Measurements from ENCODE around the gene NUDT22. TPM values are rescaled to one million over a fixed set of nuclear protein-coding genes. Genes with fewer than 3 reads are reported as not detected.
A peak's percentile ranks its signal among the peaks of the same experiment; 100 is the strongest.

The NUDT22 gene
- polyA plus RNA-seq, 6 donors from 2014 or later: 43.6 to 96.6 (median 62.6) TPM

DNA sequence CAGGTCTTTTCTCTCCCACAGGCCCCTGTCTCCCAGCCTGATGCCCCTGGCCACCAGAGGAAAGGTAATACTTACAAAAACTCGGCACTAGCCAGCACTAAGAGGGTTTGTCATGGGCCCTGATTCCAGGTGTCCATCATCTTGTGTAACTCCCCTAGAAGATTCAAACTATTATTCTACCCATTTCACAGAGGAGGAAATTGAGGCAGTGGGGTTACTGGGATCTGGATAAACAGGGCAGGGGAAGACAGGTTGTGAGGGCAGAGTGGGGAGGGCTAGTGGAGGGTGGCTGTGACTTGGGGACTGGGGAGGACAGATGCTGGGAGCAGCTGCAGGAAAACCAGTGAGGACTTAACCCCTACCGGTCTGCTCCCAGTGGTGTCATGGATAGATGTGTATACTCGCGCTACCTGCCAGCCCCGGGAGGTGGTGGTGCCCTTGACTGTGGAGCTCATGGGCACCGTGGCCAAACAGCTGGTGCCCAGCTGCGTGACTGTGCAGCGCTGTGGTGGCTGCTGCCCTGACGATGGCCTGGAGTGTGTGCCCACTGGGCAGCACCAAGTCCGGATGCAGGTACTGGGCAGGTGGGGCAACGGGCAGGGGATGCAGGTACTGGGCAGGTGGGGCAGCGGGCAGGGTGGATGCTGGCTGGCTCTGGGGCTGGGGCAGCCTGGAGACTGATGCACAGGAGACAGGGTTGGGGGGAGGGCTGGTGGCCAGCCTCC, 9.5 kb downstream of the NUDT22 start:
- ATAC-seq (ENCODE audit: low read depth in 2 of 2) (no peak), DNase-seq (no peak)
- Mint-ChIP-seq H3K9me3 (no peaks in the 10 kb centered on the region), H3K27ac (peak overlapping the region; percentile 86 to 97 (median 94)), H3K4me3 (peak overlapping the region; percentile 88 to 94 (median 90)), H3K4me1 (peaks cover 38 to 70% (median 67%) of the 10 kb centered on the region in 3 donors), H3K36me3 (no peaks in the 10 kb centered on the region), H3K27me3 (no peaks in the 10 kb centered on the region)

DNA sequence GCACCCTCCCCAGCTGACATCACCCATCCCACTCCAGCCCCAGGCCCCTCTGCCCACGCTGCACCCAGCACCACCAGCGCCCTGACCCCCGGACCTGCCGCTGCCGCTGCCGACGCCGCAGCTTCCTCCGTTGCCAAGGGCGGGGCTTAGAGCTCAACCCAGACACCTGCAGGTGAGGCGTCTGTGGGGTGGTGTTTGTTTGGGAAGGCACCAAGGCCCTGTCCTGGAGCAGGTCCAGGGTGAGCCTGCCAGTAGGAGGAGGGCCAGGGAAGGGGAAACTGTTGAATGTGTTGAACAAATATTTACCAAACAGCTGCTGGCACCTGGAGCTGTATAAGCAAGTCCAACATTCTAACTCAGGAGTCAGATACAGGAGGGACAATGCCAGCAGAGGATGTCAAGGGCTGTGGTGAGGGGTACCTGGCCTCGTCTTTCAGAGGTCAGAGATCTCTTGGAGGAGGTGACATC, 11.4 kb downstream of the NUDT22 start:
- peaks cover 38 to 65% (median 63%) of the 10 kb centered on the region in 3 donors for H3K4me1 Mint-ChIP-seq
- H3K4me3 Mint-ChIP-seq: peak overlapping the region in 3 of 8 donors; percentile 55 to 91 (median 64)

DNA sequence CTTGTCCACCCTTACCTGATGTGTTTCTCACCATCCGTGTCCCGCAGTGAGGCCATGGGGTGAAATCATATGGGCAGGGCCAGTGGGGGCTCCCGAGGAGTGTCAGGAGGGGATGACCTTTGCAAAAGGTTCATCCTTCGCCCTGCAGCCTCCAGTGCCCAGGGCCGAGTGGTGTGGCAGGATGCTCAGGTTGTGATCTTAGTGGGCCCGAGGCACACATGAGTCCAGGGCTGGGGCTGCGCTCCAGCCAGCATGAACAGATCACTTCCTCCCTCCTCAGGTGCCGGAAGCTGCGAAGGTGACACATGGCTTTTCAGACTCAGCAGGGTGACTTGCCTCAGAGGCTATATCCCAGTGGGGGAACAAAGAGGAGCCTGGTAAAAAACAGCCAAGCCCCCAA, 12.0 kb downstream of the NUDT22 start:
- Mint-ChIP-seq H3K9me3 (no peaks in the 10 kb centered on the region), H3K36me3 (no peaks in the 10 kb centered on the region), H3K4me1 (peaks cover 35 to 66% (median 63%) of the 10 kb centered on the region in 3 donors), H3K4me3 (peak overlapping the region in 6 of 8 donors; percentile 12 to 91 (median 34)), H3K27me3 (no peaks in the 10 kb centered on the region), H3K27ac (peak overlapping the region in 4 of 6 donors; percentile 73 to 100 (median 97))
- ATAC-seq (ENCODE audit: low read depth in 2 of 2) (no peak), DNase-seq (no peak)

More for the DNA sequence above, 11.4 kb downstream of the NUDT22 start:
- H3K27ac Mint-ChIP-seq: peak overlapping the region in 5 of 6 donors; percentile 32 to 99 (median 54)
- DNase-seq: no peak
- no peaks in the 10 kb centered on the region for H3K9me3 Mint-ChIP-seq
- no peak for ATAC-seq (ENCODE audit: low read depth in 2 of 2)
- no peaks in the 10 kb centered on the region for H3K27me3 Mint-ChIP-seq
- no peaks in the 10 kb centered on the region for H3K36me3 Mint-ChIP-seq

DNA sequence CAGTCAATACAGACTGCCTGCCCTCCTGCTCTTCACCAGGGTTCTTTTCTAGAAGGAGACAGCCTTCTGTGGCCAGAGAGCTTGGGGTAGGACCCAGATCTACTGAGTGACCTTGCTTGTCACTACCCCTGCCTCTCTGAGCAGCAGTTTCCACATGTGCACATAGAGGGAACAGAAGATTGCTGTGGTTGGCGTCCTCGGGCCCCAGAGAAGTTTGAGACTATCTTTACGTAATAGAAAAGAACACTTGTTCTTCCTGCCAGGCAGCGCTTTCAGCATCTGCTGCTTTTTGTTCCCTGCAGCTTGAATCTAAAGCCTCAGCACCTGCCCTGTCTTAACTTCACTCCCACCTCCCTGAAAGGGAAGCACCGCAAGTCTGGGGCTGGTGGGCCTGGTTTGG, 12.9 kb downstream of the NUDT22 start:
- no peak for ATAC-seq (ENCODE audit: low read depth in 2 of 2)

GRCh38 chr11:64239662-64240434, 13.8 kb downstream of the NUDT22 start:
- Mint-ChIP-seq H3K9me3 (no peaks in the 10 kb centered on the region), H3K4me1 (peaks cover 36 to 69% (median 67%) of the 10 kb centered on the region in 3 donors)
- ATAC-seq (ENCODE audit: low read depth in 2 of 2): peak; percentile 6 to 18

More for the DNA sequence above, 12.9 kb downstream of the NUDT22 start:
- DNase-seq: no peak
- no peaks in the 10 kb centered on the region for H3K27me3 Mint-ChIP-seq
- no peaks in the 10 kb centered on the region for H3K36me3 Mint-ChIP-seq
- peaks cover 36 to 69% (median 63%) of the 10 kb centered on the region in 3 donors for H3K4me1 Mint-ChIP-seq
- H3K27ac Mint-ChIP-seq: peak overlapping the region; percentile 59 to 100 (median 100)
- peak overlapping the region in 4 of 8 donors; percentile 24 to 91 (median 51) for H3K4me3 Mint-ChIP-seq
- H3K9me3 Mint-ChIP-seq: no peaks in the 10 kb centered on the region

GRCh38 chr11:64240435-64241240, 14.6 kb downstream of the NUDT22 start, which contains the start of gene FKBP2:
TSS of gene FKBP2 (plus strand) at chr11:64241095. CDS start at chr11:64242388, 1,293 bp downstream.
- DNase-seq: peak; percentile 99
- Mint-ChIP-seq H3K9me3 (no peaks in the 10 kb centered on the region), H3K4me1 (peaks cover 30 to 69% (median 68%) of the 10 kb centered on the region in 3 donors), H3K36me3 (no peaks in the 10 kb centered on the region), H3K4me3 (peak within 1 kb of the TSS; percentile 87 to 97 (median 91)), H3K27me3 (no peaks in the 10 kb centered on the region), H3K27ac (peak within 1 kb of the TSS; percentile 99 to 100 (median 100))
- peak; percentile 63 to 65 for ATAC-seq (ENCODE audit: low read depth in 2 of 2)

More at GRCh38 chr11:64239662-64240434, 13.8 kb downstream of the NUDT22 start:
- Mint-ChIP-seq H3K4me3 (peak overlapping the region; percentile 87 to 97 (median 91)), H3K36me3 (no peaks in the 10 kb centered on the region), H3K27me3 (no peaks in the 10 kb centered on the region), H3K27ac (peak overlapping the region; percentile 99 to 100 (median 100))
- peak; percentile 74 for DNase-seq

- no peaks in the 10 kb centered on the region for H3K36me3 Mint-ChIP-seq
- H3K27ac Mint-ChIP-seq: peak overlapping the region; percentile 99 to 100 (median 100)
- H3K27me3 Mint-ChIP-seq: no peaks in the 10 kb centered on the region
- H3K9me3 Mint-ChIP-seq: no peaks in the 10 kb centered on the region
- peaks cover 34 to 70% (median 70%) of the 10 kb centered on the region in 3 donors for H3K4me1 Mint-ChIP-seq
- DNase-seq (peak; percentile 100), ATAC-seq (ENCODE audit: low read depth in 2 of 2) (peak; percentile 70 to 75)
- peak overlapping the region; percentile 87 to 97 (median 91) for H3K4me3 Mint-ChIP-seq
These were observed 15.1 kb downstream of the NUDT22 start for GRCh38 chr11:64241241-64241490.

GRCh38 chr11:64241491-64242374, 15.7 kb downstream of the NUDT22 start:
- peak overlapping the region; percentile 87 to 97 (median 91) for H3K4me3 Mint-ChIP-seq
- H3K27me3 Mint-ChIP-seq: no peaks in the 10 kb centered on the region
- H3K27ac Mint-ChIP-seq: peak overlapping the region; percentile 99 to 100 (median 100)
- no peak for DNase-seq
- no peak for ATAC-seq (ENCODE audit: low read depth in 2 of 2)
- H3K4me1 Mint-ChIP-seq: peaks cover 36 to 72% (median 69%) of the 10 kb centered on the region in 3 donors
- H3K9me3 Mint-ChIP-seq: no peaks in the 10 kb centered on the region
- no peaks in the 10 kb centered on the region for H3K36me3 Mint-ChIP-seq

GRCh38 chr11:64243236-64243854, 17.3 kb downstream of the NUDT22 start:
- DNase-seq: no peak
- Mint-ChIP-seq H3K4me1 (peaks cover 43 to 75% (median 64%) of the 10 kb centered on the region in 3 donors), H3K9me3 (no peaks in the 10 kb centered on the region), H3K27ac (peak overlapping the region in 3 of 6 donors; percentile 40 to 64 (median 44)), H3K36me3 (no peaks in the 10 kb centered on the region), H3K27me3 (no peaks in the 10 kb centered on the region), H3K4me3 (peak overlapping the region; percentile 55 to 95 (median 84))
- ATAC-seq (ENCODE audit: low read depth in 2 of 2): no peak

DNA sequence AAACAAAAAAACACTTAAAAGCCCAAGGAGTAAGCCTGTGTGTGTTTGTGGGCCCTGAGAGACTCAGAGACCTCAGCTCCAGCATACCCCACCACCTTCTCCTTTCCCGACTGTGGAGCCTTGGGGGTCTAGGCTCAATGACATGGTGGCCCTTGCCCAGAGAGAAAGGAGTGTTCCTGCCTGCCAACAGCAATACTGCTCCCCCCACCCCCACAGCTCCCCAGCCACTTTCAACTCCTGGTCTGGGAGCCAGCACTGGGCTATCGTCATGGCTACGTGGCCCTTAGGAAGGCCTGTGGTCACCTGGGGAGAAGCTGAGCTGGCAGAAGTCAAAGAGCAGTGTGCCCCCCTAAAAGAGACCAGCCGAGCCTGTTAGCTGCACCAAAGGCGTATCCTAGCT, 18.0 kb downstream of the NUDT22 start:
- Mint-ChIP-seq H3K27me3 (no peaks in the 10 kb centered on the region), H3K36me3 (no peaks in the 10 kb centered on the region), H3K4me3 (peak overlapping the region in 6 of 8 donors; percentile 8 to 91 (median 52)), H3K9me3 (no peaks in the 10 kb centered on the region), H3K4me1 (peaks cover 43 to 73% (median 56%) of the 10 kb centered on the region in 3 donors), H3K27ac (peak overlapping the region in 3 of 6 donors; percentile 24 to 64 (median 33))
- ATAC-seq (ENCODE audit: low read depth in 2 of 2) (no peak), DNase-seq (no peak)

DNA sequence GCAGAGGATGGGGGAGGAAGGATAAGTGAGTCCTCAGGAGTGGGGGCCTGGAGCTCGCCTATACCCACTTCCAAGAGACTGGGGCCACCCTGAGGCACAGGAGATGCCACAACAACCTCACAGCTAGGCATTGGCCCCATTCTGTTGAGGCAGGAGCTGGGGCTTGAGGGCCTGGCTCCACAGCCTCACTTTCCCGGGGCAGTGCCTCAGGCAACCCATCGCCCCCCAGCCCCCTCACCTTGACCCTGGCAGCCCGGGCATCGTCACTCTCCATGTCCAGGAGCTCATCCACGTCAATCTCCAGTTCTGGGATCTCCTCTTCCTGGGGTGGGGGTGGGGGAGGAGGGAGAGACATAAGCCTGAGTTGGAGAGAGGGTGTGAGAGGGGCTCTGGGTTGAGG, 18.9 kb downstream of the NUDT22 start:
- no peak for ATAC-seq (ENCODE audit: low read depth in 2 of 2)
- no peaks in the 10 kb centered on the region for H3K36me3 Mint-ChIP-seq
- peak overlapping the region in 4 of 6 donors; percentile 57 to 90 (median 76) for H3K27ac Mint-ChIP-seq
- H3K27me3 Mint-ChIP-seq: no peaks in the 10 kb centered on the region
- no peaks in the 10 kb centered on the region for H3K9me3 Mint-ChIP-seq
- peak overlapping the region; percentile 56 to 95 (median 88) for H3K4me3 Mint-ChIP-seq
- H3K4me1 Mint-ChIP-seq: peaks cover 39 to 74% (median 52%) of the 10 kb centered on the region in 3 donors
- no peak for DNase-seq

DNA sequence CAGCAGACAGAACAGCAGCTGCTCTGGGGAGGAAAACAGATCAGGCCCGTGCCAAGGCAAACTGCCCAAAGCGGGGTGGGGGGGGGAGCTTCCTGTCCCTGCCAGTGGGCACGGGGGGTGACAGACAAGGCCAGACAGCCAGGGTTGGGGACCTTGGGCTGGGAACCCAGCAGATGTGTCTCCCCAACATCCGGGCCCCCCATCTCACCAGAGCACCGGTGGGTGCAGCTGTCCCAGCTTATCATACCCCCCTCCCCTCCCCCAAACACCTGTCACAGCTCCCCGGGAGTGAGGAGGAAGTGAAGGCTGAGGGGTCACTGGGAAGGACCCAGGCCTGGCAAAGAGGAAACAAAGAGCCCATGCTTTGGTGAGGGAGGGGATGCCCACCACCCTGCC, 19.3 kb downstream of the NUDT22 start:
- DNase-seq: peak; percentile 48
- no peaks in the 10 kb centered on the region for H3K9me3 Mint-ChIP-seq
- no peak for ATAC-seq (ENCODE audit: low read depth in 2 of 2)
- H3K4me3 Mint-ChIP-seq: peak overlapping the region; percentile 85 to 95 (median 90)
- no peaks in the 10 kb centered on the region for H3K27me3 Mint-ChIP-seq
- H3K27ac Mint-ChIP-seq: peak overlapping the region; percentile 80 to 95 (median 92)
- peaks cover 35 to 69% (median 49%) of the 10 kb centered on the region in 3 donors for H3K4me1 Mint-ChIP-seq
- H3K36me3 Mint-ChIP-seq: no peaks in the 10 kb centered on the region
